GM18508 (cell line): Measurements from ENCODE around the gene KIAA0825.
"Not testable (repeated sequence)": the region's sequence is repeated elsewhere in the genome, so short reads cannot be mapped to it uniquely, and the experiment has no call there.

Experiments
- ATAC-seq: cut with Tn5 transposase; IDR thresholded peaks from one replicate; pipeline ENCODE4 v1.9.1; 2021; ENCODE audit warnings: moderate number of reproducible peaks; ENCODE audit not compliant: insufficient read depth, unreplicated experiment

Gene KIAA0825

GRCh38 chr5:94209272-94209671 lies 409.1 kb downstream of the KIAA0825 start:
- ATAC-seq, result no peak

GRCh38 chr5:94199566-94199965 lies 418.8 kb downstream of the KIAA0825 start:
- ATAC-seq, result no peak

- ATAC-seq, result no peak
These were observed 420.4 kb downstream of the KIAA0825 start for GRCh38 chr5:94197970-94198369.

GRCh38 chr5:94196953-94197352 lies 421.5 kb downstream of the KIAA0825 start:
- ATAC-seq, result no peak

- ATAC-seq, result no peak
These were observed 425.6 kb downstream of the KIAA0825 start for GRCh38 chr5:94192658-94193391.

GRCh38 chr5:94191604-94192003 lies 426.8 kb downstream of the KIAA0825 start:
- ATAC-seq, result no peak

GRCh38 chr5:94188725-94189124 lies 429.7 kb downstream of the KIAA0825 start:
- ATAC-seq, result no peak

- ATAC-seq, result no peak
These were observed 433.5 kb downstream of the KIAA0825 start for GRCh38 chr5:94184870-94185269.

GRCh38 chr5:94181895-94182294 lies 436.5 kb downstream of the KIAA0825 start:
- no peak for ATAC-seq

- no peak for ATAC-seq
These were observed 437.6 kb downstream of the KIAA0825 start for GRCh38 chr5:94180761-94181160.

- no peak for ATAC-seq
These were observed 442.5 kb downstream of the KIAA0825 start for GRCh38 chr5:94175912-94176311.

GRCh38 chr5:94174748-94175411 lies 443.5 kb downstream of the KIAA0825 start:
- no peak for ATAC-seq

- ATAC-seq, result no peak
These were observed 445.3 kb downstream of the KIAA0825 start for GRCh38 chr5:94173100-94173499.

- ATAC-seq, result not testable (repeated sequence)
These were observed 447.3 kb downstream of the KIAA0825 start for GRCh38 chr5:94171070-94171469.

- ATAC-seq, result peak; percentile 97
These were observed 448.2 kb downstream of the KIAA0825 start for GRCh38 chr5:94170158-94170557.

- ATAC-seq, result no peak
These were observed 450.3 kb downstream of the KIAA0825 start for GRCh38 chr5:94168151-94168550.

- no peak for ATAC-seq
These were observed 456.6 kb downstream of the KIAA0825 start for GRCh38 chr5:94161801-94162200.

GRCh38 chr5:94159144-94159543 lies 459.3 kb downstream of the KIAA0825 start:
- no peak for ATAC-seq

- ATAC-seq, result no peak
These were observed 460.5 kb downstream of the KIAA0825 start for GRCh38 chr5:94157704-94158539.

GRCh38 chr5:94154672-94155071 lies 463.7 kb downstream of the KIAA0825 start:
- no peak for ATAC-seq
